Stimulated activated CD8-positive, alpha-beta memory T cell treated with anti-CD3 and anti-CD28 coated beads, Interleukin-12 subunit alpha, Interleukin-12 subunit beta, amount 100 ng/mL, for 24 hours (primary cell): ENCODE measurements around the gene FCGR1A.
A peak's percentile ranks its signal among the peaks of the same experiment; 100 is the strongest.
"Not testable (repeated sequence)": the region's sequence is repeated elsewhere in the genome, so short reads cannot be mapped to it uniquely, and the experiment has no call there.

Experiments
- DNase-seq: peaks from one replicate; pipeline ENCODE4 v3.0.0-alpha.2; 2020; ENCODE audit errors: extremely low read depth

The FCGR1A gene

DNA sequence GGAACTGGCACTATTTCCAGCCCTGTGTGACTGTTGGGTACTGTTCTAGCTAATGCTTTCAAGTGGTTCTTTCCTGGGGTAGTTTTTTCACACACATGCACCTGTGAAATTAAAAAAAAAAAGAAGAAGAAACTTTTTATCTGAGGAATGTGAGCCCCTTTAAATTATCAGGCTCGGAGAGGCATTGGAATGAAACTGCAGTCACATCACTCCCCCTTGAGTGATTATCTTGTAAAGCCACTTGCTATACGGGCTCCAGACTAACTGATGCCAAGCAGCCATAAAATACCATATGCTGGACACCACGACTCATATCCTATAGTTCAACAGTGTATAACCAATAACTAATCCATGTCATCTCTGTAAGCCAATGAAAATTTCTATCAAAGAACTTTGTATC lies 5.4 kb upstream of the FCGR1A start:
- DNase-seq: not testable (repeated sequence)

DNA sequence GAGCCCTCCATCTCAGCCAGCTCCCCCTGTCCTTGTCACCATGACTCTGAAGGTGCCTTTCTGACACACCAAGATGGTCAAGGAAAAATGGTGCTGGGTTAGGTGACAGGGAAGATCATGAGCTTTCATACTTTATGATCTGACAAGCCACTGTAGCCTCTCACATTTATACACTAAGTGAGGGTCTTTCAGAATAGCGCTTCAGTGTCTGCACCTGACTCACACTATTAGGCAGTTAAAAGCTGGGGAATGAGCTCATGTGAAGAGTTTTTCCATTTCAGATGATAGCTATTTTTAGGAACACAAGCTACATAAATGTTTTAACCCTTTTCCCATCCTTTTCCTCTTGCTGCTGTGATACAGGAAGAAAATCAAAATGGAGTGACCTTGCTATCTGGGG lies 4.2 kb upstream of the FCGR1A start:
- not testable (repeated sequence) for DNase-seq

DNA sequence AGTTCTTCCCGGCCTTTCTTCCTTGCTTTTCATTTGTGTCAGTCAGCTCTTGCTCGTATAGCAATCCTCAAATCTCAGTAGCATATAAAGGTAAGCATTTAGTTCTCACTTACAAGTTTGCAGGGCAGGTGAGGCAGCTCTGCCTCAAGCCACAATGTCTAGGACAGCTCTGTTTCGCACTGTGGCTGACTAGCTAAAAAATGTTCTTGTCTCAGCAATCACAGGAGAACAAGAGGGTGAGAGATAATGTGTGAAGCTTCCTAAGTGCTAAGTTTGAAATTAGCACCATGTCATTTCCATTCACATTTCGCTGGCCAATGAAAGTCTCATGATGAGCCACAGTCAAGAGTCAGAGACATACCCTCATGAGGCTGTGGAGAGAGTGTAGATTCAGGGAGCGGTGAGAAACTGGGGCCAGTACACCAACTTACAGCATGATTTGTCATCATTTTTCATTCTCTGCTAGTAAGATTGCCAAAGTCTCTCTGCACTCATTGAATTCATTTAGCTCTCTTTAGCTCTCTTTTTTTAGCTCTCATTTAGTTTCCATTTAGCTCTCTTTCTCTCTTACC lies 995 bp upstream of the FCGR1A start:
- not testable (repeated sequence) for DNase-seq

DNA sequence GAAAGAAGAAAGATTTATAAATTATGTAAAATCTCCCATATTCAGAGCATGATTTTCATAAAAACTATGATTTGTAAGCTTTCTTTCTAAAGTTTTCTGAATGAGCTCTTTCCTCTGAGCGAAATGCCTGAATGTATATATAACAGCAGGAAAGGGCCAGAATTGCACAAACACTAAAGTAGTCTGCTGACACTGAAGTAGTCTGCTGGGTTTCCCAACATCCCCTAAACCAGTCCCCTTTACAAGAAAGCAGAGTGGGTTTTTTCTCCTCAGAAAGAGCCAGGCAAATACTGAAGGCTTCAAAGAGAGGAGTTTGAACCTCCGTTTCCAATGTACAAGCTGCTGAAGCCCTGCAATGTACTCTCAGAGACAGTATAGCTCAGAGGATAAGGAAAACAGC lies 795 bp downstream of the FCGR1A start:
- DNase-seq: not testable (repeated sequence)

DNA sequence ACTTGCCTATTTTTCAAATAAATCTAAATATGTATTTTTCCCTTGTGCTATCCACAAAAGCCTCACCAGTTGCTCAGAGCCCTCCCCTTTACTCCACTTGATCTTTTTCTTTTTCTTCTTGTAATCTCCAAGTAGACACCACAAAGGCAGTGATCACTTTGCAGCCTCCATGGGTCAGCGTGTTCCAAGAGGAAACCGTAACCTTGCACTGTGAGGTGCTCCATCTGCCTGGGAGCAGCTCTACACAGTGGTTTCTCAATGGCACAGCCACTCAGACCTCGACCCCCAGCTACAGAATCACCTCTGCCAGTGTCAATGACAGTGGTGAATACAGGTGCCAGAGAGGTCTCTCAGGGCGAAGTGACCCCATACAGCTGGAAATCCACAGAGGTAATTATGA lies 1.4 kb downstream of the FCGR1A start:
- not testable (repeated sequence) for DNase-seq

DNA sequence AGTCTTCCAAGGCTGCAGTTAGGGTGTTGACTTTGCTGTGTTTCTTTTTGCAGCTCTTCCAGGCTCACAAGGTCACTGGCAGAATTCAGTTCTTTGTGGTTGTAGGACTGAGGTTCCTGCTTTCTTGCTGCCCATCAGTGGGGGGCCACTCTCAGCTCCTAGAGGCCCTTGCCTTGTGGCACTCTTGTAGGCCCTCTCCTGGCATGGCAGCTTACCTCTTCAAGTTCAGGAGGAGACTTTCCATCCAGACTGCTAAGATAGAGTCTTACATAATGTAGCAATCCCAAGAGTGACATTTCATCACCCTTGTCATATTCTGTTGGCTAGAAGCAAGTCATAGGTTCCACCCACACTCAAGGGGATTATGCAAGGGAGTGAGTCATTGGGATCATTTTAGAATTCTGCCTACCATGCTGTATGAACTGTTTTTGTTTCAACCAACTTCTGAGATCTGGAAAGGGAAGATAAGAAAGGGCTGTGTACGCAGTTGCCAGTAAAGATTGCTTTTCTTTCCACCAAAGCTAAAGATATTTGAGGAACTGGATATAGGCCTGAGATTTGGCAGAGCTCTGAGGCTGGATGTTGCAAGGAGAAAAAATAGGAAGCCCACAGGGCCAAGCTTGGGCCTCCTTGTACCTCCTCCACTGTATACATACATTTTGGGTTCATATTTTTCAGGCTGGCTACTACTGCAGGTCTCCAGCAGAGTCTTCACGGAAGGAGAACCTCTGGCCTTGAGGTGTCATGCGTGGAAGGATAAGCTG lies 5.4 kb downstream of the FCGR1A start:
- DNase-seq: not testable (repeated sequence)

DNA sequence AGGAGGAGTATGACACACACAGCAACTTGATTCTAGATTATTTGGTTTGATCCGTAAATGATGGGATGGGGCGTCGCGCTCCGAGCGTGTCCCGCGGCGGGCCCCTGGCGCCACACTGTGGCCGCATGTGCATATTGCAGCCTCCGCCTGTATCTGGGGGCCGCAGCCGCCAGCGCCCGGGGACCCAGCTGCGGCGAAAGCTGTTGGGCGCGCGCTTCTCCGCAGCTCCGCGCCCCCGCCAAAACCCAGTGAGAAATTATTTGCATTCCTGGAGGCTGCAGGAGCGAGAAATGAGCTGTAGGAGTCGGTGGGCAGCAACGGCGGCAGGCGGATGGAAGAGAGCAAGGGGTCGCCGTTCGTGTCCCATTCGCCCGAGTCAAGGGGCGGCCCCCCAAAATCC lies 10.0 kb downstream of the FCGR1A start:
- not testable (repeated sequence) for DNase-seq

DNA sequence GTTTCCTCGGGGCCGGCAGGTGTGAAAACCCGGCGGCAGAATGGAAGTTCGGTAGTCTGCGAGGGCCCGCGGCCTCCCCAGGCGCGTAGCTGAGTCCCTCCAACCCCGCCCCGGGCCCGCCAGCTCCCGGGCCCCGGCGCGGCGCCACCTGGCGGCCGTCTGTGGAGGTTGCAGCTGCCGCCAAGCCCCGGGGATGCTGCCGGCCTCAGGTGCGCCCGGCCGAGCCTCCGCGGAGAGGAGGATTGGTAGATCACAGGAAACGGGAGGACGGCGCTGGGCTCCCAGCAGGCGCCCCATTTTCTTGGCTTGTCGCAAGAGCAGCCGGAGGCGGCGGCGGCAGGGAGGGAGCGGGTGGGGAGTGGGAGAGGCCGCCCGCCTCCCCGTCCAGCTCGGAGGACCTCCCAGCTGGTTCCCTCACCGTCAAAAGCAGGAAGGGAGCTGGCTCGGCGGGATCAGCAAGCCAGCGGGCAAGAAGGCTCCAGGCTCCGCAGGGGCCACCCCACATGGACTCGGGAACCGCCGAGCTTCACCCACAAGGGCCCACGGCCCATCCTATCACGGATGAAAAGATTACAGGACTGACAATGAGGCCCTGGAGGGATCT lies 10.5 kb downstream of the FCGR1A start:
- peak; percentile 56 for DNase-seq

DNA sequence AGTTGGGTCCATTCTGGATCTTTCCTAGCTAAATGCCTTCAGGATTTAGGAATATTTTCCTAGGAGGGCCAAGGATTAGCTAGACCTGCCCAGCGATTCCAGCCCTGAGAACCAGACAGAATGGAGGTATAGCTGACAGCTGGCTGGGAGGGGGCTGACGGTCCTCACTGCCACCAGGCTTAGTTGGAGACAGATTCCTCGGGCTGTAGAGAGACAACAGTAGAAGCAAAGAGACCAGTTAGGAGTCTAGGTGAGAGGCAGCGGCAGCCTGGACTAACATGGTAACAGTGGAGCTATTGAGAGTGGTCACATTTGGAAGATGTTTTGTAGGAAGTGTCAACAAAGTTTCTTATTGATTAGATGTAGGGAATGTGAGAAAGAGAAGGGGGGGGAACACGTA lies 11.4 kb downstream of the FCGR1A start:
- DNase-seq: not testable (repeated sequence)

DNA sequence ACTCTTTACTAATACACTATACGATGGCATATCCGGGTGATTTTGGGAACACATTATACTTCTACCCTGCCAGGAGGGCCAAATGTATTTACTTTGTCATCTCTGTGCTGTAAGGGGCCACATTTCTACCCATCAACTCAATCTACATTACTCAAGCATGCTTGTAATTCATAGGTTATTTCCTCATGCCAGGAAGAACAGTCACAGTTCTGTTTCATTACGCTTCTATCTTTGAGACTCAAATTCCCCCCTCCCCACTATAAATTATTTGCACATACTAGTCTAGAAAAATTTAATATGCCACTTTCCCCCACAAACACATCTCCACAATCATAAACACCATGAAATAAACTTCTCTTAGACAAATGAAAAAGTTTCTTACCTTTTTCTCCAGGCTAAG lies 19.1 kb downstream of the FCGR1A start:
- DNase-seq: not testable (repeated sequence)

DNA sequence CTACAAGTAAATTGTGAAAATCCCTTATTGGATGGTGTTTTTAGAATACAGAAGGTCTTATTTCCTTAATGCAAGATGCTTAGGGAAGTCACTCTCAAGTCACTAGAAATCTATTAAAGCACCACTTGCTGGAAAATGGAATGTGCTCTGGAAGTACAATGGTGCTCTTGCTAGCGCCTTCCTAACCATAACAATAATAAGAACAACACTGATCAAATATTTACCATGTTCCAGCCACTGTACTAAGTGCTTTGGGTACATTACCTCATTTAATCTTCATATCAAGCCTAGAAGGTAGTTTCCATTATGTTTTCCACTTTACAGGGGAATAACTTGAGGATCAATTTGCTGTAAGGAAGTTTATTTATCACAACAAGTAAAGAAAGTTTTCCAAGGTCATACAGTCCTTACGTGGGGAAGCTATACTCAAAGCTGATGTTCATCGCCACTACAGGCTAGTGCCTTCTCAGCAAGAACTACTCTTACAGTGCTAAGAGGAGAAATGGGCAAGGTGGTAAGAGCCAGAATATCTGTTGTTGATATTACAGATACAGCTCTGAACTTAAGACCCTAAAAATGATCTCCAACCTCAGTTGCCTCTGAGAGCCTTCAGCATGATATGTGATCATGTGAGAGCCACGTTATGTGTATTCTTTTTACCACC lies 22.1 kb downstream of the FCGR1A start:
- DNase-seq: not testable (repeated sequence)

DNA sequence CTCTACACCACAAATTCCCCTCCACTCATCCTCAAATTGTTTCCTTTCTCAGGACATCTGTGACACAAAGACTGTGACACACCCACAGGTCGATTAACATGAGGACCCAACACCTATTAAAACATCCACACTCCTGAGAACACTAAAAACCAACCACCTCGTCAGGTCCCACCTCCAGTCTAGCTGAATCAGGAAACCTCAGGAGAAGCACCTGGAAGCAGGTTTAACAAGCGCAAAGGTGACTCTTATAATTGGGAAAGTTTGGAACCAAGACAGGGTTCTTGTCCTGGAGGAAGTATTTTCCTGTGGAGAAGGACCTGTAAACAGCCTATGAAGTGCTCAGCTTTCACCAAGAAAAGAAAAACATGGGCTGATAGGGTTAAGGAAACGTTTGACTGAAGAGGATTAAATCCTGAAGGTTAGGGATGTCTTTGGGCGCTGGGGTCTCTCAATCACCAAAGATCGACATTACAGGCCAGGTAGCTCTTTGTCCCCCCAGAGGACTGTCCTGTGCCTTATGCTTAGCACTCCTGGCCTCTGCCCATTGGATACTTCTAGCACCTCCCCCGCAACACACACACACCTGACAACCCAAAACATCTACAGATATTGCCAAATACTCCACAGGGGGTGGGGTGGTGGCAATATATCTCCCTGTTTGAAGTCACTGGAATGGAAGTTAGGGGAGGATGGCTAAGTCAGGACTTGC lies 28.4 kb downstream of the FCGR1A start:
- not testable (repeated sequence) for DNase-seq

DNA sequence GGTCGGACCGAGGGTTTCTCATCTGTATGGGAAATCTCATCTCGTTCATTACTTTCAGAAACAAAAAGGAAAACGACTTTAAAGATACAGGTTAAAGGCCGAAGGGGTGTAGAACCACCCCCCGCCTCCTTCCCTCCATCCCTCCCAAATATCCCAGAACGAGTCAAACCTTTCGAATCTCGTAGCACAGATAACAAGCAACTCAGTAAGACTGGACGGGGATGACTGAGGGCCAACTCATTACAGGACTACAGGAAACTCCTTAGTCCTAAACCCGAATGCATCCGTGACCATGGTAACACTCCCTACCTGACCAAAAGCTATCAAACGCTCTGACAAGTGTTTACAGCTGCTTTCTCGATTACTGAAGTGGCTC lies 29.0 kb downstream of the FCGR1A start:
- not testable (repeated sequence) for DNase-seq

DNA sequence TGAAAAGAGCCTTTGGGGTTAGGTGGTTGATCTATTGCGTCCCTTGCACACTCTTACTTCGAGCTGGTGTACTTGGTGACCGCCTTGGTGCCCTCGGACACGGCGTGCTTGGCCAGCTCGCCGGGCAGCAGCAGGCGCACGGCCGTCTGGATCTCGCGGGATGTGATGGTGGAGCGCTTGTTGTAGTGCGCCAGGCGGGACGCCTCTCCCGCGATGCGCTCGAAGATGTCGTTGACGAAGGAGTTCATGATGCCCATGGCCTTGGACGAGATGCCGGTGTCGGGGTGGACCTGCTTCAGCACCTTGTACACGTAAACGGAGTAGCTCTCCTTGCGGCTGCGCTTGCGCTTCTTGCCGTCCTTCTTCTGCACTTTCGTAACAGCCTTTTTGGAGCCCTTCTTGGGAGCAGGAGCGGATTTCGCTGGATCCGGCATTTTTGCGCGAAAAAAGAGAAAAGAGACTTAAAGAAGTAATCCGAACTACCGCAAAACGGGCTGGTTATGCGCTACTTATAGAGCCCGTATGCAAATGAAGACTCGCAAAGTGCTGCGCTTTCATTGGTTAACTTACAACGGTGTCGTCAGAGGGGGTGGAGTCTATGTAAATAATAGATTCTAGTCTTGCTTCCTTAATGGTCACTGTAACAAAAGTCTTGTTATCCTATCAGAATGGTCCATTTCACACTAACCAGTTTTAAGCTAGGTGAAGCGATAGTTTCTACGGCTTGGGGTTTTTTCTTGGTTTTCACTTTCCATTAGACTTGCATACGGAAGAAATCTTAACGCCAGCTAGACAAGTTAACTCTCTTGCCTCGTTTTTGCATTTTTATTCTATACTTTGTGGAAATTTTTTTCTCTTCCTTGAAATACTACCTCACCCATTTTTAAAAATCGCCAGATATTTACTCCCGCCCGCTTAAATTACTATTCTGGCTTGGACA lies 29.7 kb downstream of the FCGR1A start:
- DNase-seq: peak; percentile 41

DNA sequence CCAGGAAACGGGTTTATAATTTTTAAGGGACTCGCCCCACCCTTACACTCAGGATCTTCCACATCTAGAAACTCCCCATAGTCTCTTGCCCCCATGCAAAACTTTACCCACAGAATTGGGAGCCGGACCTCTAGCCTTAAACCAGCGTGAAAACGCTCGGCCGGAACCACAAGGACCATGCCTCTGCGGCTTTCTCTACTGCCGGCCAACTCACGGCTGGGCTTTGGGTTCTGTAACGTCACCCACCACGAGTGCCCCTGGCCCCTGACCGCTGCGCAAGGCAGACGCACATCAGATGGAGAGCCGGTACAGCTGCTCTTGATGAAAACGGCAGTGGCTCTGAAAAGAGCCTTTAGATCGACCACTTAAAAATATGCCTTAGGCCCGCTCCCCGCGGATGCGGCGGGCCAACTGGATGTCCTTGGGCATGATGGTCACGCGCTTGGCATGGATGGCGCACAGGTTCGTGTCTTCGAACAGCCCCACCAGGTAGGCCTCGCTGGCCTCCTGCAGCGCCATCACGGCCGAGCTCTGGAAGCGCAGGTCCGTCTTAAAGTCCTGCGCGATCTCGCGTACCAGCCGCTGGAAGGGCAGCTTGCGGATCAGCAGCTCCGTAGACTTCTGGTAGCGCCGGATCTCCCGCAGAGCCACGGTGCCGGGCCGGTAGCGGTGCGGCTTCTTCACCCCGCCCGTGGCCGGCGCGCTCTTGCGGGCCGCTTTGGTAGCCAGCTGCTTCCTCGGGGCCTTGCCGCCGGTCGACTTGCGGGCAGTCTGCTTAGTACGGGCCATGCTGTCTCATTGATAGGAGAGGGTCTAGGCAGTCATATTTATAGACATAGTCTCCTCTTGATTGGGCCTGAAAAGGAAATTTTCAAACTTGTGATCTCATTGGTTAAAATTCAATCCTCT lies 30.7 kb downstream of the FCGR1A start:
- DNase-seq: not testable (repeated sequence)

DNA sequence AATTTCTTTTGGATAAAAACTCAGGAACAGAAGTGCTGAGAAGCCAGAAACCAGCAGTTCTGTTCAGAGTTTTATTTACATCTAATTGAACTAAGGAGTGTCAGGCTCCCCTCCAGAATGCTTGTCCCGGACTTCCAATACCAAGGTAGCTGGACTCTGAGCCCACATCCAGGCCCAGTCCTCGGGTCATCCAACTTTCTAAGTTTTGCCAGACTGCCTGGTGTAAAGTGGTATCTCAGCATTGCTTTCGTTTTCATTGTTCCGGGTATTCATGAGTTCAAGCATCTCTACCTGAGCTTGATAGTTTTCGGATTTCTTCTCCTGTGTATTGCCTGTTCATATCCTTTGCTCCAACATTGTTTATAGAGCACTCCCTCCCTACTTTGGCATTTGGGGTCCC lies 37.9 kb downstream of the FCGR1A start:
- DNase-seq: not testable (repeated sequence)

DNA sequence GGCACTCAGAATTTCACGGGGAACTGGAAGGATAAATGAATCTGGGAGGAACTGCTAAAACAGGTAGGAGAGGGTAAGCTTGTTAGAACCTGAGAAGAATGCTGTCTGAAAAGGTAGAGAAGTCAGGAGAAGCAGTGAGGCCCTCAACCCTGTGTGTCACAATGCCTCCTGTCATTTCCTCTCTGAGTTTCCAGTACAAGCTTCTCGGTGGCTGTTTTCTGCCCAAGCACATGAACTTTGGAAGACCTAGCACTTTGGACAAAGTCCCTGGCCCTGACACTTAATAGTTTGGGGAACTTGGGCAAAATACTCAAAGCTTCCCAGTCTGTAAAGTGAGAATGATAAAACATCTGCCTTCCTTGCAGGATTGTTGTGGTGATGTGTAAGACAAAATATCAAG lies 44.1 kb downstream of the FCGR1A start:
- DNase-seq: not testable (repeated sequence)

DNA sequence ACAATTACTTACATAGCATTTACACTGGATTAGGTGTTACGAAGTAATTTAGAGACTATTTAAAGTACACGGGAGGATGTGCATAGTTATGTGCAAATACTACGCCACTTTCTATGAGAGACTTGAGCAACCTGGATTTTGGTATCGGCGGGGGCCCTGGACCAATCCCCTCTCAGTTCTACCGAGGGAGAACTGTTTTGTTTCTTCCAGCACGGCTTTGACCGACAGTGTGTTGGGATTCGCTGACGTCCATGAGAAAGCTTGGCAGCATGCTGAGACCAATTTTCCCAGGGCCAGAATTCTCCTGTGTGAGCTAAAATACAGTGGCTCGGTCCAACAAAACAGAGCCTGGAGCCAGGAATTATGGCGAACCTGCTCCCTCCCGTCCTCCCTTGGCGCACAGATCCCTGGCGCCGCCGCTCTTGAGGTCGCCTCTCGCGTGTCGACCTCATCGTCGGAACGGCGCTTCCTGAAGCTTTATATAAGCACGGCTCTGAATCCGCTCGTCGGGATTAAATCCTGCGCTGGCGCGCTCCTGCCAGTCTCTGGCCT lies 49.3 kb downstream of the FCGR1A start:
- not testable (repeated sequence) for DNase-seq
